SH-SY5Y (cell line): ENCODE results near the gene STAG3.

Experiments
- GATA2 ChIP-seq: IDR thresholded peaks from 2 replicates; pipeline ENCODE4 v1.6.1; 2011; ENCODE audit warnings: mild to moderate bottlenecking, low read depth, low read length
- GATA3 ChIP-seq: IDR thresholded peaks from 2 replicates; pipeline ENCODE4 v1.6.1; 2011; ENCODE audit warnings: low read depth, mild to moderate bottlenecking, low read length, moderate library complexity

DNA sequence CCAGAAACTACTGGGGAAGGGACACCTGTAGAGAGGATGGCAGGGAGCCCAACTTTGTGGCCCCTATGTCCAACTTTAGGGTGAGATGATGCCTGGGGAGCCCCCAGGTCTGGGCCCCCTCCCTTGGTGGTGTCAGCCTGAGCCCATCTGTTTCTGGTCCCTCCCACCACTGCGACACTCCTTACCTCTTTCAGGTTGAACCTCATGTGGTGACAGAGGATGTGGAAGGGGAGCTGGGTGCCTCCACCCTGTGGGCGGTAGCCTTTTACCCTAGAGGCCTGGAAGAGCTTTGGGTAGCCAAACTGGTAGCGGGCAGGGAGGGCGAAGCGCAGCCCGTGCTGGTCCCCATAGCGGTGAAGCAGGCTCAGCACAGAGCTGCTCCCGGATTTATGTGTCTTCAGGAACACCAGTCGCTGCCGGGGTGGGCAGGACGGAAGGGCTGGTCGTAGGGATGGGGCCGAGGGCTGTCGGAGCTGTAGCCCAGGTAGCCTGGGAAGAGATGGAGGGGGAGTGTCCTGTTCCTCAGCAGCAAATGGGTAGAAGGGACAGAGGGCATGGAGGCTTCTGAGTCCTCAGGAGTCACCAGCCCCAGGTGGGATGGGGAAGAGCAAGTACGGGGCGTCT is 11.3 kb upstream of the STAG3 start:
- TF ChIP-seq GATA2: no peak
- no peak for TF ChIP-seq GATA3
